GM12878 (cell line): ENCODE results near the gene GPAT3. TPM values are rescaled to one million over a fixed set of nuclear protein-coding genes. Genes with fewer than 3 reads are reported as not detected.

Source experiments
- ATAC-seq: fragments of 200-7000 bp; cut with Tn5 transposase; 3 replicates; pipeline ENCODE4 v1.9.1; 2020; ENCODE audit warnings: mild to moderate bottlenecking, moderate library complexity
- BruUV-seq: library from RNA; stranded (reverse); fragments of 400-500 nt; replicated peaks from 2 replicates; lab custom pipeline; 2021; lab: Mats Ljungman, UMichigan
- CTCF ChIA-PET: fragments of 300-600 bp; sonication (Branson Sonifier 250); formaldehyde crosslinking; extraction: SDS; loops from one replicate; lab custom pipeline; 2021; ENCODE audit warnings: inconsistent platforms; lab: Yijun Ruan, JAX
- POLR2A ChIA-PET: fragments of 350-600 bp; formaldehyde crosslinking; extraction: SDS; loops from one replicate; lab custom pipeline; 2021; ENCODE audit warnings: inconsistent platforms; lab: Charles Lee
- RAD21 ChIA-PET: fragments of 300-600 bp; sonication (Branson Sonifier 250); formaldehyde crosslinking; loops from one replicate; lab custom pipeline; 2023; ENCODE audit warnings: antibody characterized with exemption; ENCODE audit not compliant: unreplicated experiment; lab: Charles Lee
- SMC1A ChIA-PET: fragments of 300-600 bp; sonication (Branson Sonifier 250); formaldehyde crosslinking; loops from one replicate; lab custom pipeline; 2023; ENCODE audit not compliant: unreplicated experiment, uncharacterized antibody; lab: Charles Lee
- DNase-seq: peaks from one replicate; pipeline ENCODE4 v3.0.0-alpha.2; 2011; ENCODE audit warnings: low read depth, low spot score
- FAIRE-seq: peaks from 3 replicates; lab custom pipeline; 2011; peaks lifted over from hg19 to GRCh38; lab: Jason Lieb, UNC
- H2AFZ ChIP-seq: 2 replicates; pipeline ENCODE4 v1.6.0; 2011; ENCODE audit warnings: low read depth, low read length, control low read depth; ENCODE audit not compliant: control insufficient read depth
- H3K27ac ChIP-seq: 2 replicates; pipeline ENCODE4 v1.5.1; 2011; ENCODE audit warnings: control low read depth; ENCODE audit not compliant: control insufficient read depth, insufficient read depth
- H3K27me3 ChIP-seq, 2 experiments: replicated peaks in 1 of 2; 2 replicates each; pipeline versions ENCODE4 v1.6.0 to v1.6.1; 2011; ENCODE audit warnings: low read length in 1 of 2; ENCODE audit not compliant: control insufficient read depth in 2 of 2, insufficient read depth in 2 of 2
- H3K36me3 ChIP-seq, 2 experiments: 2 replicates each; pipeline ENCODE4 v1.5.1; 2011; ENCODE audit warnings: low read length in 1 of 2; ENCODE audit not compliant: control insufficient read depth in 2 of 2, insufficient read depth in 2 of 2
- H3K4me1 ChIP-seq: 2 replicates; pipeline ENCODE4 v1.6.1; 2011; ENCODE audit warnings: mild to moderate bottlenecking, low read length, moderate library complexity, mixed read lengths; ENCODE audit not compliant: control insufficient read depth, insufficient read depth
- H3K4me2 ChIP-seq: 2 replicates; pipeline ENCODE4 v1.6.0; 2011; ENCODE audit warnings: control low read depth; ENCODE audit not compliant: control insufficient read depth, insufficient read depth
- H3K4me3 ChIP-seq: fragments of 200-600 bp; sonication (generic); 2 replicates; pipeline ENCODE4 v1.5.1; 2016
- H3K79me2 ChIP-seq: 2 replicates; pipeline ENCODE4 v1.6.0; 2011; ENCODE audit warnings: low read length; ENCODE audit not compliant: control insufficient read depth, insufficient read depth
- H3K9ac ChIP-seq: 2 replicates; pipeline ENCODE4 v1.8.0; 2011; ENCODE audit warnings: low read length, control low read depth, mixed read lengths; ENCODE audit not compliant: control insufficient read depth, insufficient read depth
- H3K9me3 ChIP-seq: replicated peaks from 3 replicates; pipeline ENCODE4 v1.5.1; 2011; ENCODE audit warnings: mild to moderate bottlenecking, low read length; ENCODE audit not compliant: control insufficient read depth, insufficient read depth
- H4K20me1 ChIP-seq: 2 replicates; pipeline ENCODE4 v1.6.0; 2011; ENCODE audit not compliant: control insufficient read depth, insufficient read depth
- DPF2 ChIP-seq: fragments of 450-650 bp; IDR thresholded peaks from 2 replicates; pipeline ENCODE4 v1.6.1; 2017; ENCODE audit warnings: mild to moderate bottlenecking
- E2F8 ChIP-seq: fragments of 450-650 bp; IDR thresholded peaks from 2 replicates; pipeline ENCODE4 v1.6.1; 2018; ENCODE audit warnings: mild to moderate bottlenecking, low read depth, moderate library complexity; ENCODE audit not compliant: partially characterized antibody
- EP300 ChIP-seq, 2 experiments: fragments of 150-350 bp in 1 of 2; IDR thresholded peaks; 2 replicates each; pipeline ENCODE4 v1.6.1; 2011 to 2012; ENCODE audit warnings: low read depth in 2 of 2, low read length in 2 of 2, borderline replicate concordance in 1 of 2, improper control_type of control experiment in 1 of 2, inconsistent platforms in 1 of 2; ENCODE audit not compliant: control insufficient read depth in 1 of 2
- ETV6 ChIP-seq, 2 experiments: fragments of 450-650 bp in 1 of 2; IDR thresholded peaks in 1 of 2; conservative IDR thresholded peaks in 1 of 2; 2 replicates each; pipeline ENCODE4 v1.6.1; 2014; ENCODE audit warnings: antibody characterized with exemption in 1 of 2, borderline replicate concordance in 1 of 2, low read depth in 1 of 2, mild to moderate bottlenecking in 1 of 2, moderate library complexity in 1 of 2
- EZH2 ChIP-seq: IDR thresholded peaks from 2 replicates; pipeline ENCODE4 v1.6.1; 2012; ENCODE audit warnings: low read depth, mild to moderate bottlenecking, control low read depth, inconsistent platforms, low read length, borderline replicate concordance; ENCODE audit not compliant: control insufficient read depth
- HCFC1 ChIP-seq: fragments of 150-350 bp; IDR thresholded peaks from 2 replicates; pipeline ENCODE4 v1.6.1; 2014; ENCODE audit warnings: low read length
- KDM1A ChIP-seq: fragments of 200-600 bp; sonication (generic); IDR thresholded peaks from 2 replicates; pipeline ENCODE4 v1.6.1; 2016; ENCODE audit warnings: borderline replicate concordance
- LARP7 ChIP-seq: fragments of 450-650 bp; IDR thresholded peaks from 2 replicates; pipeline ENCODE4 v1.6.1; 2017; ENCODE audit warnings: mild to moderate bottlenecking
- NFYB ChIP-seq: IDR thresholded peaks from 2 replicates; pipeline ENCODE4 v1.6.1; 2011; ENCODE audit warnings: low read depth, mild to moderate bottlenecking, low read length, improper control_type of control experiment, moderate library complexity; ENCODE audit not compliant: insufficient read depth
- NR2C2 ChIP-seq: IDR thresholded peaks from 2 replicates; pipeline ENCODE4 v1.6.1; 2011; ENCODE audit warnings: borderline replicate concordance, low read depth; ENCODE audit not compliant: control insufficient read depth, insufficient read length
- RAD51 ChIP-seq: fragments of 450-650 bp; IDR thresholded peaks from 2 replicates; pipeline ENCODE4 v1.6.1; 2016; ENCODE audit warnings: moderate library complexity, mild to moderate bottlenecking, inconsistent platforms
- RB1 ChIP-seq: fragments of 450-650 bp; formaldehyde crosslinking; IDR thresholded peaks from 2 replicates; pipeline ENCODE4 v1.6.1; 2017; ENCODE audit warnings: mild to moderate bottlenecking, borderline replicate concordance
- SIX5 ChIP-seq: IDR thresholded peaks from 2 replicates; pipeline ENCODE4 v1.6.1; 2011; ENCODE audit warnings: mild to moderate bottlenecking, low read depth, low read length, moderate library complexity; ENCODE audit not compliant: severe bottlenecking
- SUPT20H ChIP-seq: IDR thresholded peaks from 2 replicates; pipeline ENCODE4 v1.6.1; 2011; ENCODE audit warnings: low read depth, mild to moderate bottlenecking, low read length, moderate library complexity, borderline replicate concordance; ENCODE audit not compliant: control insufficient read depth
- YY1 ChIP-seq: IDR thresholded peaks from 2 replicates; pipeline ENCODE4 v1.6.1; 2011; ENCODE audit warnings: low read depth, mild to moderate bottlenecking, low read length
- WGBS: methylation state at CpG from one replicate; pipeline ENCODE4 v1.1.6; 2016; ENCODE audit warnings: low lambda C conversion rate; ENCODE audit not compliant: insufficient replicate concordance, insufficient coverage; ENCODE audit errors: missing lambda C conversion rate; 5-methylcytosine and 5-hydroxymethylcytosine counted together
- in situ Hi-C: fragments of 300-500 bp; cut with MboI; formaldehyde crosslinking; loops from 9 replicates; pipeline ENCODE4 v1.14.3; 2018; ENCODE audit warnings: mixed read lengths
- intact Hi-C: fragments of 100-400 bp; cut with micrococcal nuclease; formaldehyde crosslinking; loops from one replicate; pipeline ENCODE4 v1.14.2; 2022; ENCODE audit not compliant: unreplicated experiment
- polyA plus RNA-seq, 11 experiments: library from polyadenylated mRNA; depleted of rRNA in 4 of 11; unstranded in 6 of 11; stranded (reverse) in 5 of 11; fragments of >200 nt; fragmentation: Nextera tagmentation in 4 of 11; fragmentation: Illumina TruSeq in 1 of 11; extraction: Ambion mirVana in 4 of 11; extraction: Trizol in 1 of 11; gene quantifications; 1 replicate in 1 of 11; 2 replicates in 10 of 11; pipeline versions ENCODE4 v1.2.1 to v1.2.3, GENCODE V29; 2011 to 2016; ENCODE audit warnings: inconsistent platforms in 2 of 11, missing spikeins in 2 of 11, low read depth in 1 of 11
- total RNA-seq, 4 experiments: library from RNA; depleted of rRNA in 3 of 4; stranded (reverse); fragments of >200 nt in 3 of 4; fragmentation: Illumina TruSeq in 1 of 4; extraction: Trizol in 1 of 4; gene quantifications; 2 replicates each; pipeline versions ENCODE4 v1.2.1 to v1.2.3, GENCODE V29; 2013 to 2021
- TF ChIP-seq, protein P1 (sequence below), 3 experiments: IDR thresholded peaks in 2 of 3; conservative IDR thresholded peaks in 1 of 3; 2 replicates each; pipeline ENCODE4 v1.5.1; 2011; ENCODE audit warnings: low read depth in 3 of 3, low read length in 3 of 3, mild to moderate bottlenecking in 3 of 3, control low read depth in 2 of 3, moderate library complexity in 2 of 3, inconsistent platforms in 1 of 3, mixed read lengths in 1 of 3; ENCODE audit not compliant: control insufficient read depth in 2 of 3, insufficient read depth in 1 of 3; ENCODE audit errors: extremely low read depth in 1 of 3

GPAT3 gene
- total and polyA plus RNA-seq, 10 of the 15 experiments (the other 5 are each of a cell fraction or from before 2014, with no cell fraction given) = 0.26 to 1.1 (median 0.52) TPM

DNA sequence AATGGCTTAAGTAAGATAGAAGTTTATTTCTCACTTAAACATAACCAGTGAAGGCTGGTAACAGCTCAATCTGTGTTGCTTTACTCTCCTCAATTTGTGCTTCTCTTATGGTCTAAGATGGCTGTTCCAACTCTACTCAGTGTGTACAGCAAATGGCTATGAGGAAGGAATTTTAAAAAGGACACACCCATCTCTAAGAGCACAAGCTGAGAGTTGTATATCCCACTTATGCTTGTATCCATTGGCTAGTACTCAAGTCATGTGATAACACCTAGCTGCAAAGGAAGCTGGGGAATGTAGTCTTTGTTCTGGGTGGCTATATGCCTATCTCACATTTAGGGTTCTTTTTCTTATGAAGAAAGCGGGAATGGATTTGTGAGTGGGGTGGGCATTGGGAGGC, 63.3 kb downstream of the GPAT3 start:
- ChIA-PET POLR2A (interaction anchor here (0.9 kb wide), 1 partner anchor 9 kb away, joined by 3 read pairs; no protein-coding TSS in a partner anchor), CTCF (interaction anchor here (0.6 to 1.4 kb wide), 2 partner anchors 139 to 1908 kb away, joined by 3 to 4 read pairs; no protein-coding TSS in a partner anchor), RAD21 (interaction anchor here (1.2 to 1.3 kb wide), 2 partner anchors 17 to 89 kb away, joined by 3 read pairs; no protein-coding TSS in a partner anchor), SMC1A (interaction anchor here (0.8 to 1.3 kb wide), 3 partner anchors 9 to 46 kb away, joined by 3 to 4 read pairs (median 3); no protein-coding TSS in a partner anchor)
- WGBS = 0% methylated on average over 1 of the region's 1 CpG
- no peaks in the 10 kb centered on the region for H3K36me3 ChIP-seq
- in situ Hi-C loops = no loop called here
- intact Hi-C loops = no loop called here
- peak; percentile 98 for ATAC-seq
- no peaks in the 10 kb centered on the region for H3K27me3 ChIP-seq
- FAIRE-seq = no peak
- H2AFZ ChIP-seq = peak overlapping the region; percentile 22
- no peak overlapping the region for H3K27ac ChIP-seq
- TF ChIP-seq RB1 (no peak), DPF2 (no peak), YY1 (0 out of 2 replicates have a peak, but pooled peaks have one; percentile 13), EZH2 (no peak), ETV6 (conservative IDR thresholded peaks at IDR 0.05 in 1 of 2, IDR thresholded peaks at IDR 0.05 in 1 of 2; ENCODE audit: borderline replicate concordance in 1 of 2, low read depth in 1 of 2) (no peak), SUPT20H (no peak), E2F8 (no peak), NFYB (peak; percentile 37; the same call in 1 of the 2 replicates), NR2C2 (no peak), RAD51 (peak; percentile 29; the same call in 1 of the 2 replicates), SIX5 (peak; percentile 56), HCFC1 (peak; percentile 33; the same call in 1 of the 2 replicates), KDM1A (no peak), EP300 (IDR thresholded peaks at IDR 0.05; ENCODE audit: borderline replicate concordance in 1 of 2, control insufficient read depth in 1 of 2, low read depth in 2 of 2, low read length in 2 of 2) (no peak), LARP7 (no peak)
- TF ChIP-seq, protein P1, sequence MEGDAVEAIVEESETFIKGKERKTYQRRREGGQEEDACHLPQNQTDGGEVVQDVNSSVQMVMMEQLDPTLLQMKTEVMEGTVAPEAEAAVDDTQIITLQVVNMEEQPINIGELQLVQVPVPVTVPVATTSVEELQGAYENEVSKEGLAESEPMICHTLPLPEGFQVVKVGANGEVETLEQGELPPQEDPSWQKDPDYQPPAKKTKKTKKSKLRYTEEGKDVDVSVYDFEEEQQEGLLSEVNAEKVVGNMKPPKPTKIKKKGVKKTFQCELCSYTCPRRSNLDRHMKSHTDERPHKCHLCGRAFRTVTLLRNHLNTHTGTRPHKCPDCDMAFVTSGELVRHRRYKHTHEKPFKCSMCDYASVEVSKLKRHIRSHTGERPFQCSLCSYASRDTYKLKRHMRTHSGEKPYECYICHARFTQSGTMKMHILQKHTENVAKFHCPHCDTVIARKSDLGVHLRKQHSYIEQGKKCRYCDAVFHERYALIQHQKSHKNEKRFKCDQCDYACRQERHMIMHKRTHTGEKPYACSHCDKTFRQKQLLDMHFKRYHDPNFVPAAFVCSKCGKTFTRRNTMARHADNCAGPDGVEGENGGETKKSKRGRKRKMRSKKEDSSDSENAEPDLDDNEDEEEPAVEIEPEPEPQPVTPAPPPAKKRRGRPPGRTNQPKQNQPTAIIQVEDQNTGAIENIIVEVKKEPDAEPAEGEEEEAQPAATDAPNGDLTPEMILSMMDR (IDR thresholded peaks at IDR 0.05 in 2 of 3, conservative IDR thresholded peaks at IDR 0.05 in 1 of 3; ENCODE audit: control insufficient read depth in 2 of 3, extremely low read depth in 1 of 3, insufficient read depth in 1 of 3, low read depth in 3 of 3, low read length in 3 of 3) = no peak
- DNase-seq = no peak
- no peaks in the 10 kb centered on the region for H4K20me1 ChIP-seq
- H3K4me2 ChIP-seq = no peak overlapping the region
- no peaks in the 10 kb centered on the region for H3K79me2 ChIP-seq
- H3K9ac ChIP-seq = no peak overlapping the region
- no peaks in the 10 kb centered on the region; the same call in 2 of the 3 replicates for H3K9me3 ChIP-seq
- no peak overlapping the region for H3K4me3 ChIP-seq
- H3K4me1 ChIP-seq = no peaks in the 10 kb centered on the region
- BruUV-seq = no TSS peak
